ENCODE results near the gene CACNB3. TPM values are rescaled to one million over a fixed set of nuclear protein-coding genes. Genes with fewer than 3 reads are reported as not detected.

CACNB3 gene
- total RNA-seq, 1 donor = 15.2 TPM

DNA sequence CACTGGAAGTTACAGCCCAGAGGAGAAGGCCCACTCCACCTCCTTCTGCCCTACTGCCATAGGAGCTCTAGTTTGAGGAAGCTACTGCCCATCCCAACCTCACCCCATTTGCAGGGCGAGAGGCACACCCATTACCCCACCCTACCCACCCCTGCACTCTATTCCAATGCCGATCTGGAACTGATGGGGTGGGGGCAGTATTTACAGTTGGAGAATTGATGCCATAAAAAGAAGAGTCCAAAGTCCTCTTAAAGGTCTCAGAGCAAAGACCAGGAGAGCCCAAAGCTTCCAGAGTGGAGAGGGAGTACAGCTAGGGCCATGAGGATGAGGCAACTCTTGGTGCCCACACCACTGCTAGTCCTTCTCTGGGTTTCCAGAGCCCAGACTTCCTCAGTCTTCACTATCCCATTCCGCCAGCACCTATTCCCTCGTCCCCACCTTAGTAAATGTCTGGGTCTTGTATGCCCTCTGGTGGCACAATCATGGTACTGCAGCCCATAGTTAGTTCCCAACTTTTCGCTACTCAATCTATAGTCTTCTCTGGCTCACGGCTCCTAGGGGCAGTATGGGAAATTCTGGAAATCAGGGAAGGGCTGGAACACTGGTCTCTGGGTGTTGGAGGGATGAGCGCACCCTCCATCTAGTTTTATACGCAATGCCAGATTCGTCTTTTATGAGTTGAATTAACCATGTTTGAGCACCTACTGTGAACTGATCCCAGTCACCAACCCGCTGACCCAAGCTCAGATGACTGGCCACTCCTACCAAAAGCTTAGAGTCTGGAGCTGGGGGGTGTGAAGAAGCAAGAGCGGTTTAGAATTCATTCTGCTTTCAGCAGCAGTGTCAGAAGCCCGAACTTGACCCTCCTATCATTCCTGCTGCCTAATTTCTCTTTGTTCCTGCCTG is 22.5 kb upstream of the CACNB3 start:
- no peaks in the 10 kb centered on the region for H3K79me2 ChIP-seq (ENCODE audit: insufficient read depth, low read length)
- H3K9me3 ChIP-seq (ENCODE audit: low read depth, low read length) = no peaks in the 10 kb centered on the region
- TF ChIP-seq, protein P1, sequence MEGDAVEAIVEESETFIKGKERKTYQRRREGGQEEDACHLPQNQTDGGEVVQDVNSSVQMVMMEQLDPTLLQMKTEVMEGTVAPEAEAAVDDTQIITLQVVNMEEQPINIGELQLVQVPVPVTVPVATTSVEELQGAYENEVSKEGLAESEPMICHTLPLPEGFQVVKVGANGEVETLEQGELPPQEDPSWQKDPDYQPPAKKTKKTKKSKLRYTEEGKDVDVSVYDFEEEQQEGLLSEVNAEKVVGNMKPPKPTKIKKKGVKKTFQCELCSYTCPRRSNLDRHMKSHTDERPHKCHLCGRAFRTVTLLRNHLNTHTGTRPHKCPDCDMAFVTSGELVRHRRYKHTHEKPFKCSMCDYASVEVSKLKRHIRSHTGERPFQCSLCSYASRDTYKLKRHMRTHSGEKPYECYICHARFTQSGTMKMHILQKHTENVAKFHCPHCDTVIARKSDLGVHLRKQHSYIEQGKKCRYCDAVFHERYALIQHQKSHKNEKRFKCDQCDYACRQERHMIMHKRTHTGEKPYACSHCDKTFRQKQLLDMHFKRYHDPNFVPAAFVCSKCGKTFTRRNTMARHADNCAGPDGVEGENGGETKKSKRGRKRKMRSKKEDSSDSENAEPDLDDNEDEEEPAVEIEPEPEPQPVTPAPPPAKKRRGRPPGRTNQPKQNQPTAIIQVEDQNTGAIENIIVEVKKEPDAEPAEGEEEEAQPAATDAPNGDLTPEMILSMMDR (IDR thresholded peaks at IDR 0.05; ENCODE audit: extremely low read depth, low read depth, low read length) = peak; percentile 98
- H3K27ac ChIP-seq (ENCODE audit: low read depth, low read length) = no peak overlapping the region
- peak; percentile 95 for DNase-seq (ENCODE audit: insufficient read length, low spot score, missing footprints)
- H3K36me3 ChIP-seq (ENCODE audit: insufficient read depth, low read length) = no peaks in the 10 kb centered on the region
- peak overlapping the region; percentile 41 for H3K4me2 ChIP-seq (ENCODE audit: insufficient read depth, low read length)
- no peak overlapping the region for H3K4me3 ChIP-seq (ENCODE audit: insufficient read depth, low read length)
- H4K20me1 ChIP-seq (ENCODE audit: insufficient read depth, low read length) = no peaks in the 10 kb centered on the region
- no peaks in the 10 kb centered on the region for H3K4me1 ChIP-seq (ENCODE audit: insufficient read depth, low read length)
- H3K27me3 ChIP-seq (ENCODE audit: insufficient read depth, low read length) = peaks cover 3% of the 10 kb centered on the region
- peak overlapping the region; percentile 84 for H2AFZ ChIP-seq (ENCODE audit: low read length)

DNA sequence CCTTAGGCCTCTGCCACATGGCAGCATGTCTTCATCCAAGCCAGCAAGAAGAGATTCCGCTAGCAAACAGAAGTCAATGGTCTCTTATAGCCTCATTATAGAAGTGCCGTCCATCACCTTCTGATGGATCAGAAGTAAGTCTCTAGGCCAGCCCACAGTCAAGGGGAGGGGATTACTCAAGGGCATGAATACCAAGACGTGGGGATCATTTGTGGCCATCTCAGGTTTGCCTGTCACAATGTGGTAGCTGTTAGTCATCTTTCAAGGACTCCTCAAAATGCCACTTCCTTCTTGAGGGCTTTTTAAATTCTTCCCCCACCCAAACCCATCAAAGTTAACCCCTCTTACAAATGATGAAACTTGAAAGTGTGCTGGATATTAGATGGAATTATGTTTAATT is 21.3 kb upstream of the CACNB3 start:
- Histone ChIP-seq H3K79me2 (ENCODE audit: insufficient read depth, low read length) (no peaks in the 10 kb centered on the region), H3K9me3 (ENCODE audit: low read depth, low read length) (no peaks in the 10 kb centered on the region), H4K20me1 (ENCODE audit: insufficient read depth, low read length) (no peaks in the 10 kb centered on the region), H3K4me2 (ENCODE audit: insufficient read depth, low read length) (no peak overlapping the region), H2AFZ (ENCODE audit: low read length) (no peak overlapping the region), H3K36me3 (ENCODE audit: insufficient read depth, low read length) (no peaks in the 10 kb centered on the region), H3K27me3 (ENCODE audit: insufficient read depth, low read length) (peaks cover 4% of the 10 kb centered on the region), H3K27ac (ENCODE audit: low read depth, low read length) (no peak overlapping the region), H3K4me3 (ENCODE audit: insufficient read depth, low read length) (no peak overlapping the region), H3K4me1 (ENCODE audit: insufficient read depth, low read length) (no peaks in the 10 kb centered on the region)
- DNase-seq (ENCODE audit: insufficient read length, low spot score, missing footprints) = no peak
- TF ChIP-seq, protein P1 (IDR thresholded peaks at IDR 0.05; ENCODE audit: extremely low read depth, low read depth, low read length) = no peak

DNA sequence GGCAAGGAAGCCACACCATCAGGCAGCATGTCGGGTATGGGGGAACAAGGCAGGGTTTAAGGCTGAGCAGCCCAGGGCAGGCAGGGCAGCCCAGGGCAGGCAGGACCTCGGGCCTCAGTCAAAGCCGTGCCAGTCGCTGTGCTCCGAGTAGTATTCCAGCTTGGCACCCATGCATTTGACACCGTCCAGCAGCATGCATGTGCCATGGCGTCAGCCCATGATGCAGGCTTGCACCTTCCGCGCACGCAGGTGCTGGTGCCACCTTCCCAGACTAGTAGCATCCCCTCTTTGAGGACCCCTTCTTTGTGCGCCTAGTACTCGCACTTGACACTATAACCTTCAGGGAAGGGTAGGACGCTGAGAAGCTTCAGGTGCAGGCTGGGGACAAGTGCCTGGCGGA is 17.8 kb upstream of the CACNB3 start:
- DNase-seq (ENCODE audit: insufficient read length, low spot score, missing footprints) = peak; percentile 45
- Histone ChIP-seq H4K20me1 (ENCODE audit: insufficient read depth, low read length) (no peaks in the 10 kb centered on the region), H3K27me3 (ENCODE audit: insufficient read depth, low read length) (peaks cover 4% of the 10 kb centered on the region), H3K4me1 (ENCODE audit: insufficient read depth, low read length) (no peaks in the 10 kb centered on the region), H3K36me3 (ENCODE audit: insufficient read depth, low read length) (no peaks in the 10 kb centered on the region), H3K4me3 (ENCODE audit: insufficient read depth, low read length) (no peak overlapping the region), H3K27ac (ENCODE audit: low read depth, low read length) (no peak overlapping the region), H3K9me3 (ENCODE audit: low read depth, low read length) (no peaks in the 10 kb centered on the region), H3K79me2 (ENCODE audit: insufficient read depth, low read length) (no peaks in the 10 kb centered on the region), H3K4me2 (ENCODE audit: insufficient read depth, low read length) (no peak overlapping the region), H2AFZ (ENCODE audit: low read length) (no peak overlapping the region)
- TF ChIP-seq, protein P1 (IDR thresholded peaks at IDR 0.05; ENCODE audit: extremely low read depth, low read depth, low read length) = no peak

DNA sequence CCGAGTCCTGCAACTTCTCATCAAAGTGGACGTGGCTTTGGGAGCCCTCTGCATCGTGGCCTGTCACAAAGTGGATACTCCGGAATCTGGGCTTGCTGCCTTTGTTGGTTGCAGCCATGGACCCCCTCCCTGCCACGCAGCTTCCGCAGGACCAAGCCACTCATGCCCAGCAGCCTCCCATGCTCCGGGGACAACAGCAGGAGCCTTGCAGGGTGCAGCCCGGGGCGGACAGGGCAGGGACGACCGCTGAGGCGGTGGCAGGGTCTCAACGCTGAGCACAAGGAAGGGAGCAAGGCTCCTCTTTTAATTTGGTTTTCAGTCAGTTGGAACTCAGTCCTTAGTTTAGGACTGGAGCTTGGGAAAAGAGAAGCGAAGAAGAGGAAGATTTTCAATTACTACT is 17.3 kb upstream of the CACNB3 start:
- H3K27ac ChIP-seq (ENCODE audit: low read depth, low read length) = no peak overlapping the region
- no peaks in the 10 kb centered on the region for H4K20me1 ChIP-seq (ENCODE audit: insufficient read depth, low read length)
- H3K27me3 ChIP-seq (ENCODE audit: insufficient read depth, low read length) = peaks cover 4% of the 10 kb centered on the region
- no peaks in the 10 kb centered on the region for H3K79me2 ChIP-seq (ENCODE audit: insufficient read depth, low read length)
- H3K36me3 ChIP-seq (ENCODE audit: insufficient read depth, low read length) = no peaks in the 10 kb centered on the region
- no peaks in the 10 kb centered on the region for H3K9me3 ChIP-seq (ENCODE audit: low read depth, low read length)
- no peak overlapping the region for H3K4me3 ChIP-seq (ENCODE audit: insufficient read depth, low read length)
- TF ChIP-seq, protein P1 (IDR thresholded peaks at IDR 0.05; ENCODE audit: extremely low read depth, low read depth, low read length) = no peak
- DNase-seq (ENCODE audit: insufficient read length, low spot score, missing footprints) = no peak
- no peak overlapping the region for H2AFZ ChIP-seq (ENCODE audit: low read length)
- H3K4me2 ChIP-seq (ENCODE audit: insufficient read depth, low read length) = no peak overlapping the region
- no peaks in the 10 kb centered on the region for H3K4me1 ChIP-seq (ENCODE audit: insufficient read depth, low read length)
